HepG2 (cell line): Measurements from ENCODE around the gene CNNM4. TPM values are rescaled to one million over a fixed set of nuclear protein-coding genes. Genes with fewer than 3 reads are reported as not detected.
A peak's percentile ranks its signal among the peaks of the same experiment; 100 is the strongest.

Experiments
- AGO2 ChIP-seq: fragments of 200-400 bp; formaldehyde crosslinking; optimal IDR thresholded peaks from 2 replicates; pipeline ENCODE3; 2017; ENCODE audit warnings: mild to moderate bottlenecking, low read depth, low read length, moderate library complexity
- DMAP1 ChIP-seq: IDR thresholded peaks from 2 replicates; pipeline ENCODE4 v1.6.1; 2016
- DMTF1 ChIP-seq: sonication (generic); formaldehyde crosslinking; IDR thresholded peaks from 2 replicates; pipeline ENCODE4 v1.4.0; 2020; ENCODE audit warnings: mild to moderate bottlenecking, missing genetic modification reagents
- EZH2 ChIP-seq: conservative IDR thresholded peaks from 2 replicates; pipeline ENCODE4 v1.6.1; 2012; ENCODE audit warnings: mild to moderate bottlenecking, low read depth, low read length, moderate library complexity
- FOSL1 ChIP-seq: sonication (generic); formaldehyde crosslinking; IDR thresholded peaks from 2 replicates; pipeline ENCODE4 v1.9.0; 2021; ENCODE audit warnings: missing genetic modification reagents, borderline replicate concordance
- HBP1 ChIP-seq: IDR thresholded peaks from 2 replicates; pipeline ENCODE4 v1.6.1; 2016; ENCODE audit warnings: low read depth, control low read depth
- HNRNPLL ChIP-seq: fragments of 200-400 bp; formaldehyde crosslinking; IDR thresholded peaks from 2 replicates; pipeline ENCODE4 v1.6.1; 2017; ENCODE audit warnings: mild to moderate bottlenecking, low read depth, low read length; ENCODE audit not compliant: poor library complexity, severe bottlenecking
- HOXA9 ChIP-seq: sonication (generic); formaldehyde crosslinking; IDR thresholded peaks from 2 replicates; pipeline ENCODE4 v1.8.1; 2022; ENCODE audit warnings: missing genetic modification reagents, mild to moderate bottlenecking, moderate library complexity, borderline replicate concordance
- KAT8 ChIP-seq: IDR thresholded peaks from 2 replicates; pipeline ENCODE4 v1.6.1; 2016; ENCODE audit warnings: missing genetic modification reagents, missing compliant biosample characterization
- MAZ ChIP-seq, 2 experiments: sonication (generic) in 1 of 2; formaldehyde crosslinking in 1 of 2; IDR thresholded peaks; 2 replicates each; pipeline versions ENCODE4 v1.5.0 to v1.6.1; 2012 to 2020; ENCODE audit warnings: low read depth in 2 of 2, mild to moderate bottlenecking in 2 of 2, borderline replicate concordance in 1 of 2, improper control_type of control experiment in 1 of 2, low read length in 1 of 2, missing genetic modification reagents in 1 of 2, moderate library complexity in 1 of 2
- MEF2D ChIP-seq: sonication (generic); formaldehyde crosslinking; IDR thresholded peaks from 2 replicates; pipeline ENCODE4 v1.5.1; 2020; ENCODE audit warnings: mild to moderate bottlenecking, missing genetic modification reagents
- SIX4 ChIP-seq: sonication (generic); formaldehyde crosslinking; IDR thresholded peaks from 2 replicates; pipeline ENCODE4 v1.4.0; 2020; ENCODE audit warnings: missing genetic modification reagents
- SMAD3 ChIP-seq: sonication (generic); formaldehyde crosslinking; IDR thresholded peaks from 2 replicates; pipeline ENCODE4 v1.4.0; 2020; ENCODE audit warnings: missing genetic modification reagents
- SNRNP70 ChIP-seq: fragments of 200-400 bp; formaldehyde crosslinking; IDR thresholded peaks from 2 replicates; pipeline ENCODE4 v1.6.1; 2017; ENCODE audit warnings: mild to moderate bottlenecking, low read depth, low read length, moderate library complexity
- SOX5 ChIP-seq: IDR thresholded peaks from 2 replicates; pipeline ENCODE4 v1.6.1; 2016; ENCODE audit warnings: borderline replicate concordance
- SP140L ChIP-seq: sonication (generic); formaldehyde crosslinking; IDR thresholded peaks from 2 replicates; pipeline ENCODE4 v1.4.0; 2020; ENCODE audit warnings: missing genetic modification reagents, borderline replicate concordance
- TBX3 ChIP-seq: fragments of 450-650 bp; IDR thresholded peaks from 2 replicates; pipeline ENCODE4 v1.6.1; 2017; ENCODE audit warnings: antibody characterized with exemption, mild to moderate bottlenecking, inconsistent platforms, borderline replicate concordance
- ZBTB25 ChIP-seq: IDR thresholded peaks from 2 replicates; pipeline ENCODE4 v1.6.1; 2018; ENCODE audit warnings: missing genetic modification reagents
- ZFP36L2 ChIP-seq: sonication (generic); formaldehyde crosslinking; IDR thresholded peaks from 2 replicates; pipeline ENCODE4 v1.4.0; 2020; ENCODE audit warnings: missing genetic modification reagents
- ZNF33A ChIP-seq: sonication (generic); formaldehyde crosslinking; IDR thresholded peaks from 2 replicates; pipeline ENCODE4 v1.5.1; 2020; ENCODE audit warnings: missing genetic modification reagents, mild to moderate bottlenecking, moderate library complexity, borderline replicate concordance
- ZNF33B ChIP-seq: sonication (generic); formaldehyde crosslinking; IDR thresholded peaks from 2 replicates; pipeline ENCODE4 v1.5.1; 2020; ENCODE audit warnings: mild to moderate bottlenecking, missing genetic modification reagents
- ZNF629 ChIP-seq: sonication (generic); formaldehyde crosslinking; conservative IDR thresholded peaks from 2 replicates; pipeline ENCODE4 v1.5.0; 2020; ENCODE audit warnings: missing genetic modification reagents
- ZNF660 ChIP-seq: sonication (generic); formaldehyde crosslinking; IDR thresholded peaks from 2 replicates; pipeline ENCODE4 v1.5.1; 2020; ENCODE audit warnings: mild to moderate bottlenecking, low read depth, missing genetic modification reagents, borderline replicate concordance
- ZNF773 ChIP-seq: sonication (generic); formaldehyde crosslinking; IDR thresholded peaks from 2 replicates; pipeline ENCODE4 v1.4.0; 2020; ENCODE audit warnings: missing genetic modification reagents, borderline replicate concordance
- ZNF782 ChIP-seq: sonication (generic); formaldehyde crosslinking; IDR thresholded peaks from 2 replicates; pipeline ENCODE4 v1.4.0; 2020; ENCODE audit warnings: missing genetic modification reagents, mild to moderate bottlenecking, borderline replicate concordance
- polyA plus RNA-seq, 8 experiments: library from polyadenylated mRNA; depleted of rRNA in 3 of 8; stranded (reverse) in 7 of 8; unstranded in 1 of 8; fragments of >200 nt; fragmentation: Illumina TruSeq in 4 of 8; extraction: Trizol in 4 of 8; gene quantifications; 2 replicates each; pipeline versions ENCODE4 v1.2.1 to v1.2.3, GENCODE V29; 2011 to 2016; ENCODE audit warnings: low read depth in 4 of 8, missing spikeins in 1 of 8, mixed read lengths in 1 of 8; ENCODE audit not compliant: insufficient read depth in 1 of 8
- total RNA-seq, 5 experiments: library from RNA; depleted of rRNA; stranded (reverse); fragments of >200 nt; fragmentation: Illumina TruSeq; extraction: Trizol; gene quantifications; 2 replicates each; pipeline ENCODE4 v1.2.3, GENCODE V29; 2016; ENCODE audit warnings: low read depth in 1 of 5

CNNM4 gene
- total and polyA plus RNA-seq, 2 of the 13 experiments (the other 11 are each of a cell fraction or from before 2014, with no cell fraction given) = 5.9 to 8.4 TPM

- TF ChIP-seq FOSL1 (CRISPR knock-in tag) (peak; percentile 43; the same call in 1 of the 2 replicates), HBP1 (peak; percentile 93), ZNF773 (CRISPR knock-in tag) (no peak; the same call in 1 of the 2 replicates), ZNF33A (CRISPR knock-in tag) (no peak), AGO2 (no peak), SOX5 (CRISPR knock-in tag) (peak; percentile 51; the same call in 1 of the 2 replicates), SP140L (CRISPR knock-in tag) (no peak), SNRNP70 (no peak), DMTF1 (peak; percentile 79; the same call in 1 of the 2 replicates), ZNF629 (CRISPR knock-in tag) (no peak; the same call in 1 of the 2 replicates), MAZ (IDR thresholded peaks at IDR 0.05; ENCODE audit: borderline replicate concordance, low read depth, low read length) (peak; percentile 84), MAZ (CRISPR knock-in tag; IDR thresholded peaks at IDR 0.05; ENCODE audit: low read depth) (peak; percentile 97), ZBTB25 (CRISPR knock-in tag) (peak; percentile 59; the same call in 1 of the 2 replicates), MEF2D (no peak), SIX4 (CRISPR knock-in tag) (peak; percentile 9; the same call in 1 of the 2 replicates), TBX3 (peak; percentile 53), ZNF660 (CRISPR knock-in tag) (0 out of 2 replicates have a peak, but pooled peaks have one; percentile 87), ZNF33B (CRISPR knock-in tag) (peak; percentile 22; the same call in 1 of the 2 replicates), EZH2 (no peak), ZFP36L2 (CRISPR knock-in tag) (no peak), ZNF782 (CRISPR knock-in tag) (no peak), SMAD3 (no peak), HOXA9 (CRISPR knock-in tag) (no peak), HNRNPLL (peak; percentile 70), DMAP1 (CRISPR knock-in tag) (peak; percentile 70; the same call in 1 of the 2 replicates), KAT8 (CRISPR knock-in tag) (peak; percentile 81)
Observed at GRCh38 chr2:96857667-96858372, 97.1 kb downstream of the CNNM4 start, which contains the start of gene ANKRD39 (continued).
